Measurements from ENCODE around the gene MGST1. TPM values are rescaled to one million over a fixed set of nuclear protein-coding genes. Genes with fewer than 3 reads are reported as not detected.

MGST1 gene
- total and polyA plus RNA-seq, 2 experiments from 2014 or later, result 297 to 1,400 TPM

DNA sequence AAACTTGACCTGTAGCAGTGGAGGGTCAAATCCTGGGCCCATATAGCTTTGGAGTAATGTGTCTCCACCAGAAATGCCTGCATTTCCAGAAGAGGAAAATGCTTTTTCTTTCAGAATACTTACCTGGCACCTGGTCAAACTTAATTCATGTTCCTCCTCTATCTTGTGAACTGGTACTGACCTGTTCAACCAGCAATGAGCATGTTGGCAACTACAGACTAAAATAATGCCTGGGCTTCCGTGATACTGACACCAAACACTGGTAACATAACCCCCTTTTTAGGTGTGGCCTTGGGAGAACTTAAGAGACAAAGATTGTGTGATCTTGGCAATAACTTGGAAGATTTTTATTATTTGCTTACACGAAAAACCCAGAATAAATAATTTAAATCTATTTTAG is 23.8 kb upstream of the MGST1 start:
- no peaks in the 10 kb centered on the region for H3K36me3 ChIP-seq (ENCODE audit: insufficient read depth)
- peaks cover 7% of the 10 kb centered on the region for H3K9me3 Mint-ChIP-seq
- no peak overlapping the region for H3K27ac Mint-ChIP-seq
- no peaks in the 10 kb centered on the region for H3K27me3 ChIP-seq (ENCODE audit: insufficient read depth)
- 0 out of 2 replicates have a peak, but pooled peaks cover 4% of the 10 kb centered on the region for H3K9me2 ChIP-seq (ENCODE audit: insufficient read depth)
- no peaks in the 10 kb centered on the region for H3F3A ChIP-seq (replicated peaks; ENCODE audit: low read depth)
- H3K36me3 Mint-ChIP-seq (ENCODE audit: low read depth), result peaks cover 2% of the 10 kb centered on the region; the same call in 1 of the 3 replicates
- no peak overlapping the region for H2AFZ ChIP-seq
- H3K4me1 Mint-ChIP-seq, result peaks cover 7% of the 10 kb centered on the region; the same call in 2 of the 3 replicates
- DNase-seq (ENCODE audit: low spot score) (no peak), ATAC-seq (no peak)
- no peaks in the 10 kb centered on the region for H3K4me1 ChIP-seq (ENCODE audit: insufficient read depth)
- H3K4me3 Mint-ChIP-seq, result no peak overlapping the region
- no peaks in the 10 kb centered on the region for H3K27me3 Mint-ChIP-seq (ENCODE audit: insufficient read depth, low read depth, poor library complexity)
- H3K4me3 ChIP-seq, result no peak overlapping the region
- no peaks in the 10 kb centered on the region for H4K20me1 ChIP-seq (replicated peaks; ENCODE audit: insufficient read depth)
- no peak overlapping the region for H3K4me2 ChIP-seq
- H3K27ac ChIP-seq (ENCODE audit: low read depth), result no peak overlapping the region
- TF ChIP-seq POLR2AphosphoS5 (IDR thresholded peaks at IDR 0.05; ENCODE audit: low read depth), result no peak
- no peak for TF ChIP-seq STAT1 (IDR thresholded peaks at IDR 0.05; ENCODE audit: unreplicated experiment)
- H3K79me2 ChIP-seq (replicated peaks; ENCODE audit: insufficient read depth), result no peaks in the 10 kb centered on the region

DNA sequence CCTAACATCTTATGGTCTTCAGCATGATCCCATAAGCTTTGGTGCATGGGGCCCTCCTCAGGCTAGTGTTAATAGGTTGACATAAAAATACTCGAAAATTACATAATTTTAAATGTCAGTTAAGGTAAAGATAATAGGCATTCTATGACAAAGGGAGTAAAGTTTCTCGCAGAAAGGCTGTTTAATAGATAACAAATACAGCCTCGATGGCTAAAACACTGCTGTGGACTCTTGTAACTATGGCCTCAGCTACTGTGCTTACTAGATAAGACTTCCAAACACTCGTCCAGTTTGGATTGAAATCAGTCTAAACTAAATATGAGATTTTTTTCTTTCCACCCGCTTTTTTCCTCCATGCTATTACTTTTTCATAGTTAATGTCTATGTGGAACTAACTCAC is 23.2 kb upstream of the MGST1 start:
- peak overlapping the region; percentile 30; the same call in 1 of the 2 replicates for H2AFZ ChIP-seq
- no peak for ATAC-seq
- Mint-ChIP-seq H3K36me3 (ENCODE audit: low read depth) (peaks cover 2% of the 10 kb centered on the region; the same call in 1 of the 3 replicates), H3K9me3 (peaks cover 8% of the 10 kb centered on the region), H3K27ac (no peak overlapping the region), H3K27me3 (ENCODE audit: insufficient read depth, low read depth, poor library complexity) (no peaks in the 10 kb centered on the region), H3K4me3 (no peak overlapping the region), H3K4me1 (peaks cover 7% of the 10 kb centered on the region; the same call in 2 of the 3 replicates)
- H3K9me2 ChIP-seq (ENCODE audit: insufficient read depth), result 0 out of 2 replicates have a peak, but pooled peaks cover 4% of the 10 kb centered on the region
- H3K4me1 ChIP-seq (ENCODE audit: insufficient read depth), result no peaks in the 10 kb centered on the region
- no peak overlapping the region for H3K4me2 ChIP-seq
- no peaks in the 10 kb centered on the region for H4K20me1 ChIP-seq (replicated peaks; ENCODE audit: insufficient read depth)
- no peaks in the 10 kb centered on the region for H3K27me3 ChIP-seq (ENCODE audit: insufficient read depth)
- no peaks in the 10 kb centered on the region for H3F3A ChIP-seq (replicated peaks; ENCODE audit: low read depth)
- no peak overlapping the region for H3K27ac ChIP-seq (ENCODE audit: low read depth)
- no peak for TF ChIP-seq NANOG (IDR thresholded peaks at IDR 0.05; ENCODE audit: borderline replicate concordance)
- no peak for TF ChIP-seq ZNF114 (CRISPR knock-in tag; IDR thresholded peaks at IDR 0.05)
- no peak for TF ChIP-seq JUNB (IDR thresholded peaks at IDR 0.05; ENCODE audit: unreplicated experiment)
- H3K79me2 ChIP-seq (replicated peaks; ENCODE audit: insufficient read depth), result no peaks in the 10 kb centered on the region
- no peak for DNase-seq (ENCODE audit: low spot score)
- no peak overlapping the region for H3K4me3 ChIP-seq
- H3K36me3 ChIP-seq (ENCODE audit: insufficient read depth), result no peaks in the 10 kb centered on the region

DNA sequence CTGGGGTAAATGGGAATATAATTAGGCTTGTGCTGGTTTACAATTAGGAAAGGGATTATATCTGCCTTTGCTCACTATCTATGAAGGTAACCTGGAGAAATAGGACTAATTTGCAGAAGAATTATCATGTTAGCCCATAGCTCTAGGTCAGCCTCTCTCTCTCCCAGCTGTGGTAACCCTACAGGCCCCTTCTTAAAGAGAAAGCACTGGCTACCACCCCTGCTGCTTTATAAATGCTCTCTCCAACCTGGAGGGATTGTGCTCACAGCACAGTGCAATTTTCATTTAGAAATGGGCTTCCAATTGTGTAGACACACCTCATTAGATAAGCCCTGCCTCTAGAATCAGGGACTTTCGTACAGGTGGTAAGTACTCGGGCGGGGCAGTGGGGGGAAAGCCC is 22.7 kb upstream of the MGST1 start:
- H3K4me1 ChIP-seq (ENCODE audit: insufficient read depth), result no peaks in the 10 kb centered on the region
- DNase-seq (ENCODE audit: low spot score) (no peak), ATAC-seq (peak; percentile 76)
- 0 out of 2 replicates have a peak overlapping the region, but pooled peaks have one; percentile 37 for H3K27ac Mint-ChIP-seq
- no peaks in the 10 kb centered on the region for H4K20me1 ChIP-seq (replicated peaks; ENCODE audit: insufficient read depth)
- H3K9me2 ChIP-seq (ENCODE audit: insufficient read depth), result 0 out of 2 replicates have a peak, but pooled peaks cover 4% of the 10 kb centered on the region
- no peaks in the 10 kb centered on the region for H3K36me3 ChIP-seq (ENCODE audit: insufficient read depth)
- H3K4me1 Mint-ChIP-seq, result peaks cover 7% of the 10 kb centered on the region; the same call in 2 of the 3 replicates
- no peaks in the 10 kb centered on the region for H3F3A ChIP-seq (replicated peaks; ENCODE audit: low read depth)
- no peak overlapping the region for H3K4me3 Mint-ChIP-seq
- H3K79me2 ChIP-seq (replicated peaks; ENCODE audit: insufficient read depth), result no peaks in the 10 kb centered on the region
- no peak overlapping the region for H3K4me3 ChIP-seq
- no peak overlapping the region for H3K27ac ChIP-seq (ENCODE audit: low read depth)
- H3K36me3 Mint-ChIP-seq (ENCODE audit: low read depth), result peaks cover 2% of the 10 kb centered on the region; the same call in 1 of the 3 replicates
- H3K9me3 Mint-ChIP-seq, result peaks cover 8% of the 10 kb centered on the region
- no peaks in the 10 kb centered on the region for H3K27me3 ChIP-seq (ENCODE audit: insufficient read depth)
- no peaks in the 10 kb centered on the region for H3K27me3 Mint-ChIP-seq (ENCODE audit: insufficient read depth, low read depth, poor library complexity)
- no peak overlapping the region for H3K4me2 ChIP-seq
- peak overlapping the region; percentile 30 for H2AFZ ChIP-seq
- TF ChIP-seq ZNF114 (CRISPR knock-in tag; IDR thresholded peaks at IDR 0.05), result no peak
- TF ChIP-seq, protein P1, sequence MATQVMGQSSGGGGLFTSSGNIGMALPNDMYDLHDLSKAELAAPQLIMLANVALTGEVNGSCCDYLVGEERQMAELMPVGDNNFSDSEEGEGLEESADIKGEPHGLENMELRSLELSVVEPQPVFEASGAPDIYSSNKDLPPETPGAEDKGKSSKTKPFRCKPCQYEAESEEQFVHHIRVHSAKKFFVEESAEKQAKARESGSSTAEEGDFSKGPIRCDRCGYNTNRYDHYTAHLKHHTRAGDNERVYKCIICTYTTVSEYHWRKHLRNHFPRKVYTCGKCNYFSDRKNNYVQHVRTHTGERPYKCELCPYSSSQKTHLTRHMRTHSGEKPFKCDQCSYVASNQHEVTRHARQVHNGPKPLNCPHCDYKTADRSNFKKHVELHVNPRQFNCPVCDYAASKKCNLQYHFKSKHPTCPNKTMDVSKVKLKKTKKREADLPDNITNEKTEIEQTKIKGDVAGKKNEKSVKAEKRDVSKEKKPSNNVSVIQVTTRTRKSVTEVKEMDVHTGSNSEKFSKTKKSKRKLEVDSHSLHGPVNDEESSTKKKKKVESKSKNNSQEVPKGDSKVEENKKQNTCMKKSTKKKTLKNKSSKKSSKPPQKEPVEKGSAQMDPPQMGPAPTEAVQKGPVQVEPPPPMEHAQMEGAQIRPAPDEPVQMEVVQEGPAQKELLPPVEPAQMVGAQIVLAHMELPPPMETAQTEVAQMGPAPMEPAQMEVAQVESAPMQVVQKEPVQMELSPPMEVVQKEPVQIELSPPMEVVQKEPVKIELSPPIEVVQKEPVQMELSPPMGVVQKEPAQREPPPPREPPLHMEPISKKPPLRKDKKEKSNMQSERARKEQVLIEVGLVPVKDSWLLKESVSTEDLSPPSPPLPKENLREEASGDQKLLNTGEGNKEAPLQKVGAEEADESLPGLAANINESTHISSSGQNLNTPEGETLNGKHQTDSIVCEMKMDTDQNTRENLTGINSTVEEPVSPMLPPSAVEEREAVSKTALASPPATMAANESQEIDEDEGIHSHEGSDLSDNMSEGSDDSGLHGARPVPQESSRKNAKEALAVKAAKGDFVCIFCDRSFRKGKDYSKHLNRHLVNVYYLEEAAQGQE (IDR thresholded peaks at IDR 0.05; ENCODE audit: unreplicated experiment), result no peak
- TF ChIP-seq EZH2 (IDR thresholded peaks at IDR 0.05; ENCODE audit: low read depth, unreplicated experiment), result no peak
- no peak for TF ChIP-seq NANOG (IDR thresholded peaks at IDR 0.05; ENCODE audit: borderline replicate concordance)
